ENCODE data around the gene ELOA. TPM values are rescaled to one million over a fixed set of nuclear protein-coding genes. Genes with fewer than 3 reads are reported as not detected.
A peak's percentile ranks its signal among the peaks of the same experiment; 100 is the strongest.

Gene ELOA
- total and polyA plus RNA-seq, 2 donors (not counting 1 experiment from before 2014, with no cell fraction given), result 12.9 to 56.6 TPM

- H3K9ac ChIP-seq (ENCODE audit: low read length), result peak within 1 kb of the TSS; percentile 95
- H3K4me1 Mint-ChIP-seq, result peaks cover 18% of the 10 kb centered on the region
- intact Hi-C loops (cut with micrococcal nuclease), result loop anchor here (1.0 to 2.0 kb wide), 10 partner anchors 9 to 432 kb away; partner anchors contain the start of genes ASAP3, ELOA, HMGCL and LYPLA2
- ChIA-PET CTCF (interaction anchor here (1.3 to 2.7 kb wide), 4 partner anchors 10 to 25 kb away, joined by 3 to 33 read pairs (median 4); partner anchors contain the start of genes HMGCL and PITHD1), POLR2A (interaction anchor here (0.6 to 1.9 kb wide), 7 partner anchors 9 to 701 kb away, joined by 3 to 7 read pairs (median 4); partner anchors contain the start of genes HMGCL, LYPLA2 and PITHD1)
- H3K9me3 ChIP-seq (ENCODE audit: control extremely low read depth in 1 of 3, control insufficient read depth in 2 of 3, insufficient read depth in 1 of 3, low read length in 2 of 3), result peaks cover 0 to 3% (median 0%) of the 10 kb centered on the region in 3 donors
- H3K79me2 ChIP-seq (ENCODE audit: control insufficient read depth, insufficient read depth, low read length), result peaks cover 4% of the 10 kb centered on the region
- peaks cover 15 to 20% of the 10 kb centered on the region in 2 donors for H3K4me1 ChIP-seq (ENCODE audit: control insufficient read depth in 2 of 2, insufficient read depth in 2 of 2, low read length in 2 of 2)
- H3K9me3 Mint-ChIP-seq (ENCODE audit: insufficient read depth), result no peaks in the 10 kb centered on the region
- no peaks in the 10 kb centered on the region for H4K20me1 ChIP-seq (ENCODE audit: control insufficient read depth, insufficient read depth, low read length, poor library complexity, severe bottlenecking)
- H3K36me3 ChIP-seq (replicated peaks in 1 of 2; ENCODE audit: control extremely low read depth in 1 of 2, control insufficient read depth in 1 of 2, extremely low read depth in 1 of 2, insufficient read depth in 2 of 2, low read length in 1 of 2), result peaks cover 2 to 9% of the 10 kb centered on the region in 2 experiments
- H3K4me2 ChIP-seq (replicated peaks; ENCODE audit: low read depth, low read length, poor library complexity, severe bottlenecking), result peak within 1 kb of the TSS; percentile 97
- H3K27me3 Mint-ChIP-seq, result no peaks in the 10 kb centered on the region
- peak within 1 kb of the TSS; percentile 95 for H3K4me3 Mint-ChIP-seq
- ATAC-seq (ENCODE audit: low read depth) (peak; percentile 94), DNase-seq (peak; percentile 98)
- H2AFZ ChIP-seq (ENCODE audit: insufficient read depth, low read depth, low read length, poor library complexity, severe bottlenecking), result peak within 1 kb of the TSS; percentile 94
- WGBS (ENCODE audit: insufficient coverage), result under 1% methylated on average over 82 of the region's 82 CpGs
- H3K27ac ChIP-seq (ENCODE audit: low read length in 2 of 2), result peak within 1 kb of the TSS; percentile 79 to 93
- TF ChIP-seq EZH2 (IDR thresholded peaks at IDR 0.05; ENCODE audit: borderline replicate concordance, insufficient read depth, low read depth, low read length, poor library complexity, severe bottlenecking) (no peak), CTCF (IDR thresholded peaks at IDR 0.05) (no peak)
- peak within 1 kb of the TSS; percentile 39 to 99 (median 80) for H3K4me3 ChIP-seq (ENCODE audit: control extremely low read depth in 1 of 5, extremely low read depth in 1 of 5, insufficient read depth in 1 of 5, low read depth in 2 of 5, low read length in 4 of 5)
- no peaks in the 10 kb centered on the region for H3K27me3 ChIP-seq (replicated peaks in 1 of 4; ENCODE audit: control extremely low read depth in 1 of 4, control insufficient read depth in 3 of 4, insufficient read depth in 4 of 4, low read length in 3 of 4)
- H3K27ac Mint-ChIP-seq, result peak within 1 kb of the TSS; percentile 87
Measured at GRCh38 chr1:23800400-23801337, 57.4 kb downstream of the ELOA start, which contains the start of gene GALE. GALE (minus strand) TSS chr1:23800754; CDS start chr1:23799007, 1,747 bp downstream.
